HG02759 (cell line): ENCODE results near the gene DLX3.
A peak's percentile ranks its signal among the peaks of the same experiment; 100 is the strongest.

ENCODE experiments used
- ATAC-seq: cut with Tn5 transposase; IDR thresholded peaks from one replicate; pipeline ENCODE4 v1.9.1; 2021; ENCODE audit warnings: mild to moderate bottlenecking, moderate library complexity; ENCODE audit not compliant: unreplicated experiment

DLX3 gene

DNA sequence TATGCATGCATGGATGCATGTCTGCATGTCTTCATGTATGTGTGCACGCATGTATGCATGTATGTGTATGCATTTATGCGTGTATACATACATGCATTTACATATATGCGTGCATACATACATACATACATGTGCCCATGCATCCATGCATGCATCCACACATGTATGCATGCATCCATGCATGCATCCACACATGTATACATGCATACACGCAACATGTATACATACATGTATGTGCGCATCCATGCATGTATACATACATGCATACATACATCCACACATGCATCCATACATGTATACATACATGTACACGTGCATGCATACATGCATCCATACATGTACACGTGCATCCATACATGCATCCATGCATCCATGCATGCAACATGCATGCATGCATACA, 29.8 kb upstream of the DLX3 start:
- ATAC-seq = no peak

DNA sequence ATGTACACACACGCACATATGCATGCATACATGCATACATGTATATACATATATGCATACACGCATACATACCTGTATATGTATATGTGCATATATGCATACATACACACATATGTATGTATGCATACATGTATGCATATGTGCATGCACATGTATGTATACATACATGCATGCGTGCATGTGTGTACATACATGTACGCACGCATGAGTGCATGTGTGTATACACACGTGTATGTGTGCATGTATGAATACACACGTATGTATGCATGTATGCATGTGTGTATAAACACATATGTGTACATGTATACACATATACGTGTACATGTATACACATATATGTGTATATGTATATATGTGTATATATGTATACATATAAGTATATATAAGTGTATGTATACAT, 28.5 kb upstream of the DLX3 start:
- no peak for ATAC-seq

DNA sequence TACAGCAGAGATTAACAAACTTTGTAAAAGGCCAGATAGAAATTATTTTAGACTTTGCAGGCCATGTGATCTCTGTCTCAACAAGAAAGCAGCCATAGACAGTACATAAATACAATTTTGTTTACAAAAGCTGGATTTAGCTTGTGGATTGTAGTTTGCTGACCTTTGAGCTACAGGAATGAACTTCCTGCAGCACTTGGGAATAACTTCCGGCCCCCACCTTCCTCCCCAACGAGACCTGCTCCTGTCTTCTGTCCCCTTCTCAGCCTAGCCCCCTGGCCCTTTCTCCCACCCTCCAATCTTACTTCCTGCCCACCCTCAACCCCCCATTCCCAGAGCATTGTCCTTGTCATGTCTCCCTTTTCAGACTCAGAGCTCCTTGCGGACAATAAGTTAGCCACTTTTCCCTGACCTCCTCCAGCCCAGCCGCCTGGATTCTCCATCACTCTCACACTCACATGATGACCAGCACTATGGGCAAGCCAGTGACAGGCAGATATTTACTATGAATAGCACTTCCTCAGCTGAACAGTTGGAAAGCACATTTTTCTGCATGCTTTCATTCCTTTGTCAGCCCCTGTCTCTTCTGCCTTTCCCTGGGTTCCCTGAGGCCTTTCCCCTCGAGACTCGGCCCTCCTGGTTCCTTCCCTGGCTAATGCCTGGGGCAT, 27.6 kb upstream of the DLX3 start:
- no peak for ATAC-seq

DNA sequence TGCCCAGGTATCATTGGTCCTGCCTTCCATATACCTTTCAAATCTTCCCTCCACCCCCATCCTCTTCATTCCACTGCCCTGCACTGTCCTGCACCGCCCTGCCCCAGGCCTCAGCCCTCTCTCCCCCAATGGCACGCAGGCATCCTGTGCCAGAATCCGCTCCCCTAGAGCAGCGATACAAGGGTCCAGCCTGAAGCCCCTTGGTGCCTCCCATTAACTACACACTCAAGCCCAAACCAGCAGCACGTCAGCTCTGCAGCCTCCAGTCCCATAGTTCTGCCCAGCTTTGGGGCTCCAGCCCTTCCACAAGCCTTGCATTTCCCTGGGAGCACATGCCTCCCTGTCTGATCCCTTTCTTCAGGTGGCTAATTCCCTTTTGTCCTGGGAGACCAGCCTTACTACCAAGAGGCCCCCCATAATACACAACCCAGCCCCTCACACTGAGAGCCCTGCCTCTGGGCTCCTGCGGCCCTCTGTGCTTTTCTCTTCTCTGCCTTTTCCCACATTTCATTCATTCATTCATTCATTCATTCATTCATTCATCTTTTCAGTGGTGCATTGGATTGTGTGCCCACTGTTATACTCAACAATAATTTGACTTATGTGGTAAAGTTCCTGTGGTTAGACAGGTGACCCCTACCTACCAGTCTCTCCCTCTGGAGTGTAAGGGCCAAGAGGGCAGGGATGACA, 26.8 kb upstream of the DLX3 start:
- ATAC-seq = no peak

DNA sequence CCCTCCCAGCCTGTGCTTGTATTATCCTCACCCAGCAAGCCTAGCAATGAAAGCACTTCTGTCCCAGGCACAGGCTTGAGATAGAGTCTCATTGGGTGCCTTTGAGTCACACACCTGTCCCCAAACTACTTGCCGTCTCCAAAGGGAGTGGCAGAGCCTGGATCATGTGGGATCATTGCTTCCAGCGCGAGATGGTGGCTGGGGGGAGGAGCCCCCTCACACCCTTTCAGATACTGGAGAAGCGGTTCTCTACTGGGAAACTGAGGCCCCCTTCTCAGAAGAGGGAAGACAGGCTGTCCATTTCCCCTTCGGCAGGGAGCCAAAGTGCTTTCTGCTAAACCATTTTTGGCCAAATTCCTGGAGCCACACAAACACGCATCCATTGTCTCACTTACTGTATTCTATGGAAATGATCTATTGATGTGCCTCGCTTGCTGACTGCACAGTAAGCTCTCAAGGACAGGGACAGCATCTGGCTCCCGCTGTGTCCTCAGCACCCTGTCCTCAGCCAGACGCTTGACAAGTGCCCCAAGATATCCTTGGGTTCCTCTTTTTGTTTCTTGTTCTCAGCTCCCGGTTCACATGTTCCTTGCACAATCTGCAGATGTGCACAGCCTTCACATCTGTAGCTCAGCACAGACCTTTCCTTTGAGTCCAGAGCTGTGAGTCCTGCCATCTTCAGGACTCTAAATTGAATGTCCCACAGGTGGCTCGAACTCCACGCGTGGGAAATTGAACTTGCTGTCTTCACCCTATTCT, 26.0 kb upstream of the DLX3 start:
- ATAC-seq = no peak

DNA sequence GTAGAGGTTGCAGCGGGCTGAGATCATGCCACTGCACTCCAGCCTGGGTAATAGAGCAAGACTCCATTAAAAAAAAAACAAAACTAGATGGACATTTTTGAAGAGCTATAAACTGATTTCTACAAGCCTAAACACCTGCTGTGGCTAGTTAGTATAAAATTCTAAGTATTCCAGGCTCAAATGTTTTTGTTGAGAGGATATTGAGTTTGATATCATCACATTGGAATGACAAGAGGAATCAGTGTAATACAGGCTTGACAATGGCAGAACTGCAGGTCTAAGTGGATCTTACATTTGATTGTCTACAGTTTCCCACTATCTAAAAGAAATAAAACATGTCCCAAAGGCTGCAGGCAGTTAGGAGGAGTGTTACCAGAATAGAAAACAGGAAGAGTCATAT, 23.9 kb upstream of the DLX3 start:
- ATAC-seq = no peak

DNA sequence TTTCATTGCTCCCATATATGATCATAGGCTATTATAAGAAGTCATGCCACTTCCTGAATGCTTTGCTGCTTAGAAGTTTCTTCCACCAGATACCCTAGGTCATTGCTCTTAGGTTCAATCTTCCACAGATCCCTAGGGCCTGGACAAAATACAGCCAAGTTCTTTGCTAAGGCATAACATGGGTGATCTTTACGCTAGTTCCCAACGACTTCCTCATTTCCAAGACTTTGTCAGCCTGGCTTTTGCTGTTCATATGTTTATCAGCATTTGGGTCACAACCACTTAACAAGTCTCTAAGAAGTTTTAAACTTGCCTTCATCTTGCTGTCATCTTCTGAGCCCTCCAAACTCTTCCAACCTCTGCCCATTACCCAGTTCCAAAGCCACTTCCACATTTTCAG, 20.1 kb upstream of the DLX3 start:
- no peak for ATAC-seq

DNA sequence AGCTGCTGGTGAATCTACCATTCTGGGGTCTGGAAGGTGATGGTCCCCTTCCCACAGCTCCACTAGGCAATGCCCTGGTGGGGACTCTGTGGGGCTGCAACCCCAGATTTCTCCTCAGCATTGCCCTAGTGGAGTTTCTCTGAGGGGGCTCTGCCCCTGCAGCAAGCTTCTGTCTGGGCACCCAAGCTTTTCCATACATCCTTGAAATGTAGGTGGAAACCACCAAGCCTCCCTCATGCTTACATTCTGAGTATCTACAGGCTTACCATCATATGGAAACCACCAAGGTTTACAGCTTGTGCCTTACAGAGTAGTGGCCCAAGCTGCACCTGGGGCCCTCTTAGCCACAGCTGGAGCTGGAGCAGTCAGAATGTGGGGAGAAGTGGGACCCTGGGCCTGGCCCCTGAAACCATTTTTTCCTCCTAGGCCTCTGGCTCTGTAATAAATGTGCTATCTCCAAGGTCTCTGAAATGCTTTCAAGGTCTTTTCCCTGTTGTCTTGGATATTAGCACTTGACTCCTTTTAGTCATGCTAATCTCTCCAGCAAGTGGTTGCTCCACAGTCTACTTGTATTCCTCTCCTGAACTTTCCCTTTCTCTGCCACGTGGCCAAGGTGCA, 19.6 kb upstream of the DLX3 start:
- ATAC-seq = no peak

DNA sequence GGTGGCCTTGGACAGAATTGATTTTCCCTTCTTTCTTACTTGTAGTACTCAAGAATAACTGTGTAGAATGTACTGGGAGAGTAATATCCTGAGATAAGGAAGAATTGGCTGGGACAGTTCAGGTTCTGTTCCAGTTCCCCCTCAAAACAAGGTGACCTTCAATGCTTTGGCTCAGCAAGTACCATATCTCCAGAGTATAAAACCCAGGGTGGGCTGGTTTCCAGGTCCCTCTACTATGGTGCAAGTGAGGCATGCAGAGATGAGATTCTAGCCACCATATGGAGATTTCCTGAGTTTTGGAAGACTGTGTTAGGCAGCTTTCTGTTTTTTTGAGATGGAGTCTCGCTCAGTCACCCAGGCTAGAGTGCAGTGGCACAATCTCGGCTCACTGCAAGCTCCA, 18.1 kb upstream of the DLX3 start:
- no peak for ATAC-seq

DNA sequence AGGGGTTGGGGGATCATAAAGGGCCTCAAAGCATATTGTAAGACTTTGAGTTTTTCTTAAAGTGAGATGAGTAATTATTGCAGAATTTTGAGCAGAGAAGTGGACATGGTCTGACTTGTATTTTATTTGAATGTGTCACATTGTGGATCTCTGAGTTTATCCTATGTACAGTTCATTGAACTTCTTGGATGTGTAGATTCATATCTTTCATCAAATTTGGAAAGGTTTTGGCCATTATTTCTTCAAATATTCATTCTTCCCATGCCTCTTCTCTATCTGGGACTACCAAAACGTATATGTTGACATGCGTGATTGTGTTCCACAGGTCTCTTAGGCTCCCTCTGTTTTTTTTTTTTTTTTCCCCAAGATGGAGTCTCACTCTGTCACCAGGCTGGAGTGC, 14.3 kb upstream of the DLX3 start:
- ATAC-seq = no peak

DNA sequence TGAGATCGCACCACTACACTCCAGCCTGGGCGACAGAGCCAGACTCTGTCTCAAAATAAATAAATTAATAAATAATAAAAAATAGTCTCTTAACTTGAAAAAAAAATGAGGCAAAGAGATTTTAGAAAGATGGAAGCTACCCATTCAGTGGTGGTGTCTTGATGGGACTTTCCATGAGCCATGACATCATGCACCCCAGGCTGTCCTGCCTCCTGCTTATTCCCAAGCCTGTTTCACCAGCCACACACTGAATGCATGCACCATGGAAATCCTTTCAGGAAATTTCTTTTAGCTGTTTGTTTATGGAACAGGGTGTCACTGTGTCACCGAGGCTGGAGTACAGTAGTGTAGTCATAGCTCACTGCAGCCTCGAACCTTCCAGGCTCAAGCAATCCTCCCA, 8.9 kb upstream of the DLX3 start:
- no peak for ATAC-seq

DNA sequence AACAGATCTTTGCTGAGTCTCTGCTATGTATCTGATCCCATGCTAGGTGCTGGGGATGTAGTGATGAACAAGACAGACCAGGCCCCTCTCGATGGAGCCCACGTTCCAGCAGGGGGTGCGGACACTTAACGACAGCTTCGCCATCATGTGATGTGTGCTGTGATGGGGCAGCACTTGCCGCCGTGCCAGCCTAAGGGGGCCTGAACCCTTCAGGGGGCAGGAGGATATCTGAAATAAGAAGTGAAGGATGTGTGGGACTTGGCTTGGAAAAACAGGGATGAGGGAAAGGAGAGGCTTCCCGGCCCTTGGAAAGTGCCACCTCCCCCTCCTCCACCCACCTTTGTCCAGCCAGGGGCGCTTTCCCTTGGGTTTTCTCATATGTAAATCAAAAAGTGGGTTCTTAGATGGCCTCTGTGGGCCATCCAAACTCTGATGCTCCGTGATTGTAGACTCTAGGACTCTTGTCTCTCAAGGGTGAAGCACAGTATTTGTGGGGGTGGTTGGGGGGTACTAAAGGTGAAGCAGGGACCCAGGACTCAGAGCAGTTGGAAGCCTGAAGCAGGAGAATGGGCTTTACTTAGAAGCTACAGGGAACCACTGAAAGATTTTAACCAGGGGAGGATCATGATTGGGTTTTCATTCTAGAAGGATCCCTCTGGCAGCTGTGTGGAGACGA, 4.0 kb upstream of the DLX3 start:
- ATAC-seq = no peak

DNA sequence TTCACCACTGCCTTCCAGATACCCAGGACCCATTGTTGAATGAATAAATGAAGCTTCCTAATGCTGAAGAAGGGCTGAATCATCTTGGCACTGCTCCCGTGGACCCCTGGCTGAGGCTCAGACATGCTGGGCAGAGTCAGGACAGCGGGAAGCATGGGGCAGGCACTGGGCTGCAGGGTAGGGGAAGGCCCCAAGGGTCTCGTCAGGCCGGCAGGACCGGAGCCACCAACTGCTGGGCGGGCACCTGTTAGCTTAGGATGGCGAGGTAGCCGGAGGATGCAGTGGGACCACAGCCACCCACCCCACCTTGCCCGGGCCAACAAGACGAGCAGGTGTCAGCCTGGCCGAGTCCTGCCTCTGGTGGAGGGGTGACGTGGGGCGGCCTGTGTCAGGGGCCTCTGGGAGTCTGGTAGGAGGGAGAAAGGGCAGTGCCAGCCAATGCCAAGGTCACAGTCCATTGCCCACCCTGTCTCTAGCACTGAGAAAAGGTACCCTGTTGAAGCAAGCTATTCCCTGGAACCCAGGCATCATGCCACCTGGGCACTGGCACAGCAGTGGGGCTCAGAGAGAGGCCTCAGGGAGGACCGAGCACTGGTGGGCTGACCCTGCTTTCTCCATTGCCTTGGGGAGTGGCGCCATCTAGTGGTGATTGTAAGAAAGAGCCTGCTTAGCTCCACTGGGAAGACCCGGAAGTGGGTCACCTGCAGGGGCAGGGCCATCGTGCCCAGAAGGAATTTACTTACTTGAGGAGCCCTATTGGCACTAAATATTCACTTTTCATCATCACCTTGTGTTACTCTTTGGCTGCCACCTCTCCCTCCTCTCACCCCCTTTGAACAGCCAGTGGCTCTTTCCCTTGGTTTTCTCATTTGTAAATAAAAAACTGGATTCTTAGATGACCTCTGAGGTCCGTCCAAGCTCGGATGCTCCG, 3.0 kb upstream of the DLX3 start:
- ATAC-seq = peak; percentile 67

DNA sequence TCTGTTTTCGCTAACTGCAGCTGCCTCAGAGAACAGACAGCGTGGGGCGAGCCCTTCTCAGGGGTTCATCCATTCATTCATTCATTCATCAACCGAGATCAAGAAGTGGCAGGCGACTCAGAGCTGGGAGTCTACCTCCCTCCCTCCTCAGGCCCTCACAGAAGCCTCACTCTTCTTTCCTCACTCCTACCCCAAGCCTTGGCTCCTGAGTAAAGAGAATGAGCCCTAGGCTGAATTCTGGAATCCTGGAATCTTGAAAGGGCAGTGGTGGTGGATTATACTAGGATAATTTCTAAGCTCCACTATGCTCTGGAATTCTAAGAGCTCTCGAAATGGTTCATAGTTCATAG, 2.3 kb upstream of the DLX3 start:
- ATAC-seq = no peak

DNA sequence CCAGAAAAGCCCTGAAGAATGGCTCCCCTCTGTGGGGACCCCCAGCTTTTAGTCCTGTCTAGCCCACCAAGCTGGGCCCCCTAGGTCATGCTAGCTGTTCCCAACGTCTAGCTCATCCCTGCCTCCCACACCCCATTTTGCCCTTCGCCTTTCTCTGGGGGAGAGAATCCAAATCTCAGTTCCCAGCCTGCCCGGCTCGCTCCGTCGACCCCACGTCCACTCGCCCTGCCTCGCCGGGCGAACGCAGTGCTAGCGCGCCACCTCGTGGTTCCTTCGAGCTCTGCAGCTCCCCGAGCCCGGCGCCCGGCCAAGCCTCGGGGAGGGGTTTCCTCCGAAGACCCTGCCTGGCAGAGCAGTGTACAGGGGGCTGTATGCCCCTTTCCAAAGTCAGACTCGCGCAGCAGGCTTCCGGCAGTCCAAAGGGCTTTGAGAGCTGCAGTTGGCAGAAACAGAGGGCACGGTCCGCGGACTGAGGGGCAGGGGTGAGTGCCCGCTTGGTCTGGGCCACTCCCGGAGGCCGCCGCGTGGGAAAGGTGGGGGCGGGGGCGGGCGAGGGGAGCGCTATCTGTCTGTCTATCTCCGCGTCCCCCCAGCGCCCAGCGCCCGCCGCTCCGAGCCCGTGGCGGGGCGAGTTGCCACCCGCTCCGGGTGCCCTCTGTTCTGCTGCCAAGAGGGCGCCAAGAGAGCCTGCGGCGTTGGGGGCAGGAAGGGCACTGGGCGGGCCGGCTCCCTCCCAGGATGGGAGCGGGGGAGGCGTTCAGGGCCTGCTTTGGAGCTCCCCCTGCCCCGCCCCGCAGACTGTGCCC, 1.7 kb upstream of the DLX3 start:
- no peak for ATAC-seq

DNA sequence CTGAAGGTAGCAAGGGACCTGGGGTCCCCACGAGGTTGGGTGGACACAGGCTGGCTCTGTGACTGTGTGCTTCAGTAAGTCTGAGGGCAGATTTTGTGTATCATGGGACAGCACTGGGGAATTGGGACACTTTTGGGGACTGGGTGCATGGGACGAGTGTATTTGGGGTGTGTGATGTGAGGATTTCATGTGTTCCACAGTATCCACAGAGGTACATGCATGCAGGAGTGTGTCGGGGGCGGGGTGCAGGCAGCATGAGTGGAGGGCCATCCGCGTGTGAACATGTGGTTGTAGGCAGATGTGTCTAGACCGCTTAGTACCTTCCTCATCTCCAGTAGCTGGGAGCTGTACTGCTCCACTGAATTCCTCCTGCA, 1.1 kb upstream of the DLX3 start:
- ATAC-seq = no peak

DNA sequence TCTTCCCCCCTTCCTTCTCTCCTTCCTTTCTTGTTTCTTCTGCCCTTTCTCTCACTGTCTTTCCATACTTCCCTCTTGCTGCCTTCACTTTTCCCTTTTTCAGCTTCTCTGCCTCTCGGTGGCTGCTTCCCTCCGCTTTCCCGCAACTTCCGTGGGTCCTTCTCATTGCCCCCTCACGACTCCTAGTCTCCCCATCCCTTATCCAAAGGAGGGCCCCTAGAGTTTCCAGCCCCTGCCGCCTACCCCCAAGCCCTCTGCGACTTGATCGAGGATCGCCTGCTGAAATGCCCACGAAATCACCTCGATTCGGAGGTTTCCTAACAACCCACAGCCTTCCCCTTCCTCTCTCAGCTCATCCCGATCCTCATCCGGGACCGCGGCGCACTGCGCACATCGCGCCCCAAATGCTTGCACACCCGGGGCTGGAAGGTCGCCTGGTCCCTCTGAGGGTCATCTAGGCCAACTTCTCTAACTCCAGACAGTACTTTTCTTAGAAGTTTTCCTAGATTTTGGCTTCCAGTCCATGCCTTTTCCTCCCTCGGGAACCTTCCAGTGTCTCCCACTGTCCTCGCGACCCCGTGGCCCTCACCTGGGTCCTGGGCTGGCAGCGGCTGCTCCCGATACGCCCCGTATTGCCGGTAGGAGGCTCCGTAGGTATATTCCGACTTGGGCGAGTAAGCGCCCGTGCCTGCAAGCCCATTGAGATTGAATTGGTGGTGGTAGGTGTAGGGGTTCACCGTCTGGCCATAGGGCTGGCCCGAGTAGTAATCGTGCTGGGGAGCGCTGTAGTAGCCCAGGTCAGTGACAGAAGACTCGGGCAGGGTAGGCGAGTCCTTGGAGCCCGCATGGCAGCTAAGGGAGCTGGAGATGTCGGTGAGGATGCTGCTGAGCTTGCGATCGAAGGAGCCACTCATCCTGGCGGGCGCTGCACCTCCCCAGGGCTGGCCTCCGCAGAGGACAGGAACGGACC, 654 bp downstream of the DLX3 start:
- no peak for ATAC-seq

DNA sequence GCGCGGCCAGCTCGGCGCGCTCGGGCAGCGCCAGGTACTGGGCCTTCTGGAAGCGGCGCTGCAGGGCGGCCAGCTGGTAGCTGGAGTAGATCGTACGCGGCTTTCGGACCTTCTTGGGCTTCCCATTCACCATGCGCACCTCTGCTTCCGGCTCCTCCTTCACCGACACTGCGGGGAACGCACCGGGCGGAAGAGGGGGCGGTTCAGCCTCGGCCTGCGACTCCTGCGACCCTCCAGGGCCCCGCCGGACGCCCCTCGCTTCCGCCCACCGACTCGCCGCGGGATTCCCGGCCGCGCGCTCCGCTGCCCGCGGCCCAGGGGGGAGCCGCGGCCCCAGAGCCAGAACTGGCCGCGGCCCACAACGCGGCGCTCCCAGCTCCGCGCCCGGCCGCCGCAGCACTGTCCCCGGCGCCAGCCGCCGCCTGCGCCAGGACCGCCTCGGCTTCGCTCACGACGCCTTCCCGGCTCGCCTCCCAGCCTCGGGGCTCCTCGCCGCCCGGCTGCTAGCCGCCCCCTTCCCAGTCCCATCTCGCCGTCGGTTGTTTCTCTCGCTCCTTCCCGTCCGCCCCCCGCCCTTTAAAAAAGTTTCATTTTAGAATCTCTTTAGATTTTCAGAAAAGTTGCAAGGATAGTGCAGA, 1.5 kb downstream of the DLX3 start:
- ATAC-seq = no peak
